B cell (primary cell): Measurements from ENCODE around the gene UBE2G2. TPM values are rescaled to one million over a fixed set of nuclear protein-coding genes. Genes with fewer than 3 reads are reported as not detected.

Experiments
- ATAC-seq: fragments of 200-7000 bp; cut with Tn5 transposase; one replicate; pipeline ENCODE4 v1.10.0; 2021; ENCODE audit warnings: low read depth, mild to moderate bottlenecking, moderate number of reproducible peaks, moderate library complexity
- CTCF ChIA-PET: fragments of 350-600 bp; sonication (Branson Sonifier 250); formaldehyde crosslinking; loops from one replicate; lab custom pipeline; 2021; ENCODE audit warnings: antibody characterized with exemption, inconsistent platforms; lab: Charles Lee
- POLR2A ChIA-PET: fragments of 350-600 bp; sonication (Branson Sonifier 250); formaldehyde crosslinking; loops from one replicate; lab custom pipeline; 2021; ENCODE audit warnings: antibody characterized with exemption; lab: Charles Lee
- DNase-seq: peaks from one replicate; pipeline ENCODE4 v3.0.0; 2013
- H2AFZ ChIP-seq: 2 replicates; pipeline ENCODE4 v1.6.1; 2012; ENCODE audit warnings: mild to moderate bottlenecking, low read depth, low read length; ENCODE audit not compliant: insufficient read depth, poor library complexity, severe bottlenecking
- H3K27ac ChIP-seq, 2 donors: 1 replicate in 1 of 2; 2 replicates in 1 of 2; pipeline ENCODE4 v1.5.1; 2012 to 2013; ENCODE audit warnings: low read length in 2 of 2, mild to moderate bottlenecking in 2 of 2, moderate library complexity in 1 of 2
- H3K27me3 ChIP-seq, 4 experiments: fragments of 200-600 bp in 1 of 4; sonication (generic) in 1 of 4; replicated peaks in 1 of 4; 1 replicate in 2 of 4; 2 replicates in 2 of 4; pipeline versions ENCODE4 v1.6.1 to v1.7.0; 2013 to 2016; ENCODE audit warnings: low read length in 3 of 4, mild to moderate bottlenecking in 2 of 4, mixed read lengths in 1 of 4, moderate library complexity in 1 of 4; ENCODE audit not compliant: insufficient read depth in 4 of 4, control insufficient read depth in 3 of 4; ENCODE audit errors: control extremely low read depth in 1 of 4
- H3K36me3 ChIP-seq, 2 experiments: replicated peaks in 1 of 2; 1 replicate in 1 of 2; 2 replicates in 1 of 2; pipeline versions ENCODE4 v1.6.1 to v1.7.1; 2013; ENCODE audit warnings: low read length in 1 of 2; ENCODE audit not compliant: insufficient read depth in 2 of 2, control insufficient read depth in 1 of 2; ENCODE audit errors: control extremely low read depth in 1 of 2, extremely low read depth in 1 of 2
- H3K4me1 ChIP-seq, 2 donors: fragments of 200-600 bp in 1 of 2; sonication (generic) in 1 of 2; 1 replicate in 1 of 2; 2 replicates in 1 of 2; pipeline versions ENCODE4 v1.5.1 to v1.6.1; 2013 to 2017; ENCODE audit warnings: low read length in 2 of 2; ENCODE audit not compliant: control insufficient read depth in 2 of 2, insufficient read depth in 2 of 2
- H3K4me2 ChIP-seq: replicated peaks from 2 replicates; pipeline ENCODE3; 2012; ENCODE audit warnings: mild to moderate bottlenecking, low read depth, low read length; ENCODE audit not compliant: poor library complexity, severe bottlenecking
- H3K4me3 ChIP-seq, 5 experiments: fragments of 200-600 bp in 1 of 5; sonication (generic) in 1 of 5; 1 replicate in 3 of 5; 2 replicates in 2 of 5; pipeline versions ENCODE4 v1.5.1 to v1.7.0; 2011 to 2016; ENCODE audit warnings: low read length in 4 of 5, mild to moderate bottlenecking in 4 of 5, low read depth in 2 of 5, control low read depth in 1 of 5, moderate library complexity in 1 of 5; ENCODE audit not compliant: insufficient read depth in 1 of 5; ENCODE audit errors: control extremely low read depth in 1 of 5, extremely low read depth in 1 of 5
- H3K79me2 ChIP-seq: fragments of 200-600 bp; sonication (generic); one replicate; pipeline ENCODE4 v1.6.0; 2016; ENCODE audit warnings: low read length; ENCODE audit not compliant: control insufficient read depth, insufficient read depth
- H3K9ac ChIP-seq: fragments of 200-600 bp; sonication (generic); 2 replicates; pipeline ENCODE4 v1.6.1; 2017; ENCODE audit warnings: mild to moderate bottlenecking, low read length, moderate library complexity
- H3K9me3 ChIP-seq, 3 donors: one replicate each; pipeline versions ENCODE4 v1.6.1 to v1.7.1; 2013; ENCODE audit warnings: low read length in 2 of 3; ENCODE audit not compliant: control insufficient read depth in 2 of 3, insufficient read depth in 1 of 3; ENCODE audit errors: control extremely low read depth in 1 of 3
- H4K20me1 ChIP-seq: 2 replicates; pipeline ENCODE4 v1.6.0; 2012; ENCODE audit warnings: mild to moderate bottlenecking, low read length; ENCODE audit not compliant: insufficient read depth, control insufficient read depth, poor library complexity, severe bottlenecking
- H3K27ac Mint-ChIP-seq: one replicate; pipeline ENCODE4 v1.8.0; 2021; ENCODE audit warnings: mixed read lengths
- H3K27me3 Mint-ChIP-seq: one replicate; pipeline ENCODE4 v1.8.0; 2021; ENCODE audit warnings: mixed read lengths
- H3K4me1 Mint-ChIP-seq: one replicate; pipeline ENCODE4 v1.8.0; 2021; ENCODE audit warnings: mixed read lengths
- H3K4me3 Mint-ChIP-seq: one replicate; pipeline ENCODE4 v1.8.0; 2021; ENCODE audit warnings: mixed read lengths
- H3K9me3 Mint-ChIP-seq: one replicate; pipeline ENCODE4 v1.8.0; 2022; ENCODE audit warnings: mixed read lengths; ENCODE audit not compliant: insufficient read depth
- EZH2 ChIP-seq: IDR thresholded peaks from 2 replicates; pipeline ENCODE4 v1.6.1; 2012; ENCODE audit warnings: borderline replicate concordance, low read depth, mild to moderate bottlenecking, moderate library complexity, low read length; ENCODE audit not compliant: insufficient read depth, poor library complexity, severe bottlenecking
- WGBS: methylation state at CpG from one replicate; pipeline ENCODE4 v1.1.5; 2013; ENCODE audit warnings: missing lambda C conversion rate; ENCODE audit not compliant: insufficient coverage; 5-methylcytosine and 5-hydroxymethylcytosine counted together
- intact Hi-C: fragments of 100-400 bp; cut with micrococcal nuclease; formaldehyde crosslinking; loops from one replicate; pipeline ENCODE4 v1.10.0; 2022
- polyA plus RNA-seq: library from polyadenylated mRNA; depleted of rRNA; stranded (reverse); fragments of >200 nt; gene quantifications from 2 replicates; pipeline ENCODE4 v1.2.3, GENCODE V29; 2012
- total RNA-seq, 2 donors: library from RNA; stranded (reverse); fragments of 120-200 nt in 1 of 2; gene quantifications; 1 replicate in 1 of 2; 2 replicates in 1 of 2; pipeline versions ENCODE4 v1.2.3 to v1.2.4, GENCODE V29; 2013 to 2022
- TF ChIP-seq, protein P1 (sequence below): fragments of 200-600 bp; IDR thresholded peaks from one replicate; pipeline ENCODE4 v1.8.0; 2022; ENCODE audit warnings: antibody characterized with exemption, mild to moderate bottlenecking

The UBE2G2 gene
- total and polyA plus RNA-seq, 2 donors (not counting 1 experiment from before 2014, with no cell fraction given): 96.4 to 109 TPM

DNA sequence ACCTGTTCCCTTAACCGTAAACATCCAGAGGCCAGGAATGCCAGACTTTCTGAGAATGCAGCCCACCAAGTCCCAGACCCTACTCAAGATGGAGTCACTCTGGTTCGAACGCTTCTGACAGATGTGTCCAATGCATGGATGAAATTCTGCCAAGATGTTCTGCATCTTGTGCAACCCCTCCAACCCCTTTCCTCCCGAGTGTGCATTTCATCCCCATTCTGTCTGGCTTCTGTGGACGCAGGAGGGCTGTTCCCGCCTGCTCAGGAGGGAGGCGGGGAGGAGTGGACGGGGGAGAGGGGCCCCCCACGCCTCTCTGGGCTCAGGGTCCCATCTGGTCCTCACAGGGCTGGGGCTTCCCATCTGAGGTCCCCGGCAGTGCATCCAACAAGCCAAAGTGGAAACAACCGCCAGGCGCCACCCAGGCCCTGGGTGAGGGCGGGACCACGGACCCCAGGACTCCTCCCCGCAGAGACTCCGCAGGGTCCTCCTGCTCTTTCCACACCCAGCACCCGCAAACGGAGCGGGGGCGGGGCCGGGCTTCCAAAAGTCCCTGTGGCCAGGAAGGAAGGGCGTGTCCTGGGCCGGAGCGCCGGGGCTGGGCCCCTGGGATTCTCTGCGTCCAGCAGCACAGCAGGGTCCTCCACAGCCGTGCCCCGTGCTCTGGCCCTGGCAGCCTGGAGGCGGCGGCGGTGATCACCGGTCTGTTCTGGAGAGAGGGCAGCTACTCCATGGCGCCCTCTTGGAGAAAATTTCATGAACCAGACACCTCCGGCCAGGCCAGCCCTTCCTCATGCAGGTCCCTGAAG is 44.0 kb upstream of the UBE2G2 start:
- TF ChIP-seq EZH2: no peak
- TF ChIP-seq, protein P1, sequence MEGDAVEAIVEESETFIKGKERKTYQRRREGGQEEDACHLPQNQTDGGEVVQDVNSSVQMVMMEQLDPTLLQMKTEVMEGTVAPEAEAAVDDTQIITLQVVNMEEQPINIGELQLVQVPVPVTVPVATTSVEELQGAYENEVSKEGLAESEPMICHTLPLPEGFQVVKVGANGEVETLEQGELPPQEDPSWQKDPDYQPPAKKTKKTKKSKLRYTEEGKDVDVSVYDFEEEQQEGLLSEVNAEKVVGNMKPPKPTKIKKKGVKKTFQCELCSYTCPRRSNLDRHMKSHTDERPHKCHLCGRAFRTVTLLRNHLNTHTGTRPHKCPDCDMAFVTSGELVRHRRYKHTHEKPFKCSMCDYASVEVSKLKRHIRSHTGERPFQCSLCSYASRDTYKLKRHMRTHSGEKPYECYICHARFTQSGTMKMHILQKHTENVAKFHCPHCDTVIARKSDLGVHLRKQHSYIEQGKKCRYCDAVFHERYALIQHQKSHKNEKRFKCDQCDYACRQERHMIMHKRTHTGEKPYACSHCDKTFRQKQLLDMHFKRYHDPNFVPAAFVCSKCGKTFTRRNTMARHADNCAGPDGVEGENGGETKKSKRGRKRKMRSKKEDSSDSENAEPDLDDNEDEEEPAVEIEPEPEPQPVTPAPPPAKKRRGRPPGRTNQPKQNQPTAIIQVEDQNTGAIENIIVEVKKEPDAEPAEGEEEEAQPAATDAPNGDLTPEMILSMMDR: peak; percentile 31
- ChIA-PET CTCF (interaction anchor here (0.7 to 2.7 kb wide), 3 partner anchors 28 to 181 kb away, joined by 3 to 12 read pairs (median 4); partner anchors contain the start of gene PTTG1IP), POLR2A (no interaction called here)
- peak overlapping the region; percentile 69 for H3K4me3 Mint-ChIP-seq
- H3K27me3 Mint-ChIP-seq: peaks cover 25% of the 10 kb centered on the region
- no peaks in the 10 kb centered on the region for H4K20me1 ChIP-seq
- H3K27ac ChIP-seq: peak overlapping the region in 1 of 2 donors; percentile 9
- peak overlapping the region in 4 of 5 experiments; percentile 29 to 52 (median 46) for H3K4me3 ChIP-seq
- H3K27me3 ChIP-seq: peaks cover 0 to 16% (median 2%) of the 10 kb centered on the region in 4 experiments
- peak overlapping the region; percentile 95 for H3K4me2 ChIP-seq
- H3K9ac ChIP-seq: peak overlapping the region; percentile 68
- no peaks in the 10 kb centered on the region for H3K9me3 ChIP-seq
- intact Hi-C loops: no loop called here
- peaks cover 18% of the 10 kb centered on the region for H3K4me1 Mint-ChIP-seq
- 11% methylated on average over 32 of the region's 34 CpGs for WGBS
- H3K4me1 ChIP-seq: peaks cover 16 to 17% of the 10 kb centered on the region in 2 donors
- peak overlapping the region; percentile 65 for H2AFZ ChIP-seq
- H3K36me3 ChIP-seq: peaks cover 0 to 20% of the 10 kb centered on the region in 2 experiments
- DNase-seq: peak; percentile 67
- H3K27ac Mint-ChIP-seq: no peak overlapping the region
- peak; percentile 52 for ATAC-seq
- H3K79me2 ChIP-seq: no peaks in the 10 kb centered on the region
- H3K9me3 Mint-ChIP-seq: no peaks in the 10 kb centered on the region

DNA sequence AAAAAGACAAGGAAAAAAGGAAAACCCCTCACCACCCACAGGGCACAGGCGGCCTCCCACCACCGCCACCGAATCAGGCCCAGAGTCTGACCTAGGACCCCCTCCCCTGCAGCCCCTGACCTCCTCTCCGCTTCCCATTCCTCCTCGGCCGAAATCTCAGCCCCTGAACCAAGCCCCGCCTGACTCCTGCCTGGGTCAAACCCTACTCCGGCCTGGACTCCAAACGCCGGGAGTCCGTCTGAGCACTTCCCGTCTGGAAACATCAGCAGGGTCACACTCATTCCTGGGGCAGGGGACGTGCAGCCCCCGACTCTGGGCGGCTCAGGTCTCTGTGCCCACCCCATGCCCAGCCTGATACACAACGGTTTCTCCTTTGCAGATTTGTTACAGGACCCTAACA is 42.6 kb upstream of the UBE2G2 start:
- ChIA-PET POLR2A (no interaction called here), CTCF (no interaction called here)
- H3K9me3 ChIP-seq: no peaks in the 10 kb centered on the region
- H3K36me3 ChIP-seq: peaks cover 0 to 6% of the 10 kb centered on the region in 2 experiments
- peaks cover 0 to 16% (median 2%) of the 10 kb centered on the region in 4 experiments for H3K27me3 ChIP-seq
- H3K4me3 ChIP-seq: no peak overlapping the region
- Mint-ChIP-seq H3K27ac (no peak overlapping the region), H3K4me3 (no peak overlapping the region), H3K27me3 (peaks cover 32% of the 10 kb centered on the region), H3K4me1 (peaks cover 18% of the 10 kb centered on the region), H3K9me3 (no peaks in the 10 kb centered on the region)
- no peak overlapping the region for H3K4me2 ChIP-seq
- WGBS: 93% methylated on average over 16 of the region's 16 CpGs
- H3K27ac ChIP-seq: no peak overlapping the region
- no peaks in the 10 kb centered on the region for H4K20me1 ChIP-seq
- peaks cover 16 to 17% of the 10 kb centered on the region in 2 donors for H3K4me1 ChIP-seq
- no peak for ATAC-seq
- H3K9ac ChIP-seq: no peak overlapping the region
- intact Hi-C loops: no loop called here
- H3K79me2 ChIP-seq: no peaks in the 10 kb centered on the region
- no peak overlapping the region for H2AFZ ChIP-seq
- TF ChIP-seq EZH2: no peak
- TF ChIP-seq, protein P1: no peak
- DNase-seq: no peak
